ENCODE results near the gene MTERF4.
"Not testable (repeated sequence)": the region's sequence is repeated elsewhere in the genome, so short reads cannot be mapped to it uniquely, and the experiment has no call there.

MTERF4 gene

DNA sequence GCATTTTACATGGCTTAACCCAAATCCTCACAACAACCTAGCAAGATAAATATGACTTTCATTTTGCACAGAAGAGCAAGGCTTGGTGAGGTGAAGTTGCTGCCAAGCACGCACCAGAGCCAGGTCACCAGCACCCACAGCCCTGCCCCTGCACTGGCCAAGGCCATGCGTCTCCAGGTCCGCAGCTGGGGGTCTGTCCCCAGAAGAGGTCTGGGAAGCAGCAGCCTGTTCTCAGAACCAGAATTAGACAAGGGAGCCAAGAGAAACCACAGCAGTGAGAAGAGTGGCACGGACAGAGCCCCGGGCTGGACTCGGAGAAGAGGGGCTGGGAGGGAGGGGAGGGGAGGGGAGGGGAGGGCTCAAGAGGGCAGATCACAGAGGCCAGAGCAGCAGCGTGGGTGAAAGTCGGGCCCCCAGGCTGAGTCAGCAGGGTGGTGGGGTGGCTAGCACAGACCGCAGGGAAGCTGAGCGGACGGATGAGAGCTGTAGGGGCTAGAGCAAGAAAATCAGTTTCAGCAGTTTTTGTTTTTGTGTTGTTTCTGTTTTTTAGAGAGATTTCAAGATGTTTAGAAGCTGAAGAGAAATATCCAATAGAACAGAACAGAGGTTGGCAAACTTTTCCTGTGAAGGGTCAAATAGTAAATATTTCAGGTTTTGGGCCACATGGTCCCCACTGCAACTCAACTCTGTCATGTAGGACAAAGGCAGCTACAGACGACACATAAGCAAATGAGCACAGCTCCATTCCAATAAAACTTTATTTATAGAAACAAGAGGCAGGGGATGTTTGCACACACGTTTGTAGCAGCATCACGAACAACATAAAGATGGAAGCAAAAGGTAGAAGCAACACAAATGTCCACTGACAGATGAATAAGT is 7.4 kb upstream of the MTERF4 start:
- no peaks in the 10 kb centered on the region for H3K4me1 ChIP-seq (ENCODE audit: control insufficient read depth, low read depth, low read length)
- H3K36me3 ChIP-seq (ENCODE audit: control insufficient read depth, low read depth, low read length) = peaks cover 13% of the 10 kb centered on the region
- no peak overlapping the region for H3K27ac ChIP-seq (ENCODE audit: low read length)
- H3K4me3 ChIP-seq (ENCODE audit: low read length) = no peak overlapping the region
- no peak overlapping the region for H3K9ac ChIP-seq (ENCODE audit: low read length)
- H3K9me3 ChIP-seq (ENCODE audit: control insufficient read depth, low read depth, low read length) = no peaks in the 10 kb centered on the region
- no peaks in the 10 kb centered on the region for H3K27me3 ChIP-seq (ENCODE audit: control insufficient read depth, insufficient read depth, low read length)

DNA sequence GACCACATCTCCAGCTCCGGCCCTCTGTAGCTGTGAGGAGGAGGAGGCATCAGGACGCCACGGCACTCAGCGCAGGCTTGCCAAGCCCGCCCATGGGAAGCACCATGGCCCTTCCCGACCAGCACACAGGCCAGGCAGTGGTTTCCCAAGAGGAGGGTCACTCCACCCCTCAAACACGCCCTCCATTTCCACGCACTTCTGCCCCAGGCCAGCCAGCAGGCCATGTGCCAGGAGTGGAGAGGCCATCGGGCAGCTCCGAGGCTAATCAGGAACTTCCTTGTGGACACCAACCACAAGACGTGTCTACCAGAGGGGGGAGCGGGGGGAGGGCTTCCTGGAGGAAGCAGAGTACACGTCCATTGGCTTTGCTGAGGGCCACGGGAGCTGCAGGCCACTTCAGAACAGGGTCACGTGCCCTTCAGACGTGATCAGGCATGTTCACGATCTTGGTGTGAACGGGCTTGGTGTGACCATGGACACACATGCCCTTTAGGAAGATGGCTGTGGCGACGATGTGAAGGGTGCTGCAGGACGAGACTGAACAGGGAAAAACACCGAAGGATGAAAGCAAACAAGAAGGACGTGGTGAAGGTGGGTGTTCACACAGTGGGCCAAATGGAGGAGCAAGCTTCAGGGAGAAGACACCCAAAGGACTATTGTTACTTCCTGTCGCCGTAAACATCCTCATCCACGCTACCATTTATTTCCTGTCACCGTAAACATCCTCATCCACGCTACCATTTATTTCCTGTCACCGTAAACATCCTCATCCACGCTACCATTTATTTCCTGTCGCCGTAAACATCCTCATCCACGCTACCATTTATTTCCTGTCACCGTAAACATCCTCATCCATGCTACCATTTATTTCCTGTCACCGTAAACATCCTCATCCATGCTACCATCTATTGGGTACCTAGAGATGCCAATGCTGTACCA is 6.5 kb upstream of the MTERF4 start:
- Histone ChIP-seq H3K9ac (ENCODE audit: low read length) (no peak overlapping the region), H3K4me1 (ENCODE audit: control insufficient read depth, low read depth, low read length) (peaks cover under 1% of the 10 kb centered on the region), H3K9me3 (ENCODE audit: control insufficient read depth, low read depth, low read length) (no peaks in the 10 kb centered on the region), H3K27me3 (ENCODE audit: control insufficient read depth, insufficient read depth, low read length) (no peaks in the 10 kb centered on the region), H3K36me3 (ENCODE audit: control insufficient read depth, low read depth, low read length) (peaks cover 11% of the 10 kb centered on the region), H3K4me3 (ENCODE audit: low read length) (no peak overlapping the region), H3K27ac (ENCODE audit: low read length) (no peak overlapping the region)

DNA sequence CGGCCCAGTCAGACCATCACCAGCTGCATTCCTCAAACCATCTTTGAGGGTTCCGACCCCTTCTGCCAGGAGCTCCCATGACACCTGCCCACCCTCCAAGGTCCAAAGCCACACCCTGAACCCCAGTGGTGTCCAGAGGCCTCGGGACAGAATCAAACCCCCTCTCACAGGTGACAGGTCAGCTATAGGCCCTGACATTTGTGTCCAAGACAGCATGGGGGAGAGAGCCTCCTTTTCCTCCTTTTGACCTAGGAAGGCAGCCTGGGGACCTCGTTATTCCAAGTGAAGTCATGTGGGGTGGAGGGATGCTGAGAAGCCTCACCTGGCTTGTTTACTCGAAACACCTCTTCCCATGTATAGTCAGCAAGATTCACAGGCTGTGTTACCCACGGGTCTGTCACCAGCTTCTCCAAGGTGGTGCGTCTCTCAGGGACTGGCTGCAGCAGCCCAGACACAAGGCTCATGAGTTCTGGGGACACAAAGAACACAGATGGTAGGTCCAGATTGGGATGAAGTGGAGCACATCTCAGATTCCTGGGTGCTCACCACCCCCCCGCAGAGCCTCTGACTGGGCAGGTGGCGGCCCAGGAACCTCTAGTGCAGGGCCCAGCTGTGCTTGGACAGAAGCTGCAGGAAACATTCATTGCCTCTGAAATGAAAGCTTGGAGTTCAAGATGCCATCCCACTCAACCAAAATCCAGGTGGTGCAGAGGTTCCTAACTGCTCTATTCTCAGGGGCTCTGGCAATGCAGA is 5.1 kb upstream of the MTERF4 start:
- peaks cover 7% of the 10 kb centered on the region for H3K36me3 ChIP-seq (ENCODE audit: control insufficient read depth, low read depth, low read length)
- H3K9ac ChIP-seq (ENCODE audit: low read length) = no peak overlapping the region
- no peaks in the 10 kb centered on the region for H3K9me3 ChIP-seq (ENCODE audit: control insufficient read depth, low read depth, low read length)
- H3K27ac ChIP-seq (ENCODE audit: low read length) = no peak overlapping the region
- H3K4me1 ChIP-seq (ENCODE audit: control insufficient read depth, low read depth, low read length) = peaks cover 7% of the 10 kb centered on the region
- no peak overlapping the region for H3K4me3 ChIP-seq (ENCODE audit: low read length)
- H3K27me3 ChIP-seq (ENCODE audit: control insufficient read depth, insufficient read depth, low read length) = no peaks in the 10 kb centered on the region

GRCh38 chr2:241105641-241106040 is 3.6 kb upstream of the MTERF4 start:
- Histone ChIP-seq H3K9ac (ENCODE audit: low read length) (no peak overlapping the region), H3K9me3 (ENCODE audit: control insufficient read depth, low read depth, low read length) (no peaks in the 10 kb centered on the region), H3K27ac (ENCODE audit: low read length) (no peak overlapping the region), H3K27me3 (ENCODE audit: control insufficient read depth, insufficient read depth, low read length) (no peaks in the 10 kb centered on the region), H3K4me1 (ENCODE audit: control insufficient read depth, low read depth, low read length) (peaks cover 7% of the 10 kb centered on the region), H3K36me3 (ENCODE audit: control insufficient read depth, low read depth, low read length) (peaks cover 5% of the 10 kb centered on the region), H3K4me3 (ENCODE audit: low read length) (no peak overlapping the region)

- H3K4me3 ChIP-seq (ENCODE audit: low read length); H3K36me3 ChIP-seq (ENCODE audit: control insufficient read depth, low read depth, low read length); H3K9me3 ChIP-seq (ENCODE audit: control insufficient read depth, low read depth, low read length); H3K4me1 ChIP-seq (ENCODE audit: control insufficient read depth, low read depth, low read length); H3K27ac ChIP-seq (ENCODE audit: low read length); H3K9ac ChIP-seq (ENCODE audit: low read length); H3K27me3 ChIP-seq (ENCODE audit: control insufficient read depth, insufficient read depth, low read length): not testable (repeated sequence)
Measured at GRCh38 chr2:241104611-241105010, 2.5 kb upstream of the MTERF4 start.

DNA sequence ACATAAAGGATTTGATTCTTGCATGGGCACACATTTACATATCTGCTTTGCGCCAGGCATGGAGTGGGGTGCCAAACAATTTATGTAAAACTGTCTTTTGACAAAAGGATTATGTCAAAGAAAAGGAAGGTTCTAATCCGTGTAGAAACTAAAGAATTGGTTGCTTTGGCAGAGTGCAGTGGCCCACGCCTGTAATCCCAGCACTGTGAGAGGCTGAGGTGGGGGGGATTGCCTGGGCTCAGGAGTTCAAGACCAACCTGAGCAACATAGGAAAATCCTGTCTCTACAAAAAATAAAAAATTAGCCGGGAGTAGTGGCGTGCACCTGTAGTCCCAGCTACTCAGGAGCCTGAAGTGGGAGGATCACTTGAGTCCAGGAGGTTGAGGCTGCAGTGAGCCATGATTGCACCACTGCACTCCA is 1.1 kb upstream of the MTERF4 start:
- Histone ChIP-seq H3K27me3 (ENCODE audit: control insufficient read depth, insufficient read depth, low read length) (no peaks in the 10 kb centered on the region), H3K4me1 (ENCODE audit: control insufficient read depth, low read depth, low read length) (peaks cover 7% of the 10 kb centered on the region), H3K4me3 (ENCODE audit: low read length) (peak overlapping the region; percentile 73), H3K9ac (ENCODE audit: low read length) (peak overlapping the region; percentile 80), H3K9me3 (ENCODE audit: control insufficient read depth, low read depth, low read length) (no peaks in the 10 kb centered on the region), H3K36me3 (ENCODE audit: control insufficient read depth, low read depth, low read length) (peaks cover 14% of the 10 kb centered on the region), H3K27ac (ENCODE audit: low read length) (no peak overlapping the region)

DNA sequence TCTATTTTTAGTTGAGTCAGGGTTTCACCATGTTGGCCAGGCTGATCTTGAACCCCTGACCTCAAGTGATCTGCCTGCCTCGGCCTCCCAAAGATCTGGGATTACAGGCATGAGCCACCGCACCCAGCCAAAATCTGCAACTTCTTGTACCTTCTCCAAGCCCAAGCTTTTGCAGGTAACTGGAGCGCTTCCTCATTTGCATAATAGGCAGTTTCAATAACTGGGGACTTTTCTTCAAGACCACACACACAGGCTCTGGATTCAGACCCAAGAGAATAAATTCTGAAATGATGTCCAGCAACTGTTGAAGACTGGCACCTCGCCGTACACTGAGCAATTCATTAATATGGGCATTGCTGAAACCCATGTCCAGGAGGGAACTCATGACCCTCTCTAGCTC is 2.8 kb downstream of the MTERF4 start:
- H3K9me3 ChIP-seq (ENCODE audit: control insufficient read depth, low read depth, low read length) = no peaks in the 10 kb centered on the region
- no peak overlapping the region for H3K4me3 ChIP-seq (ENCODE audit: low read length)
- H3K27ac ChIP-seq (ENCODE audit: low read length) = no peak overlapping the region
- peaks cover 10% of the 10 kb centered on the region for H3K4me1 ChIP-seq (ENCODE audit: control insufficient read depth, low read depth, low read length)
- peaks cover 39% of the 10 kb centered on the region for H3K36me3 ChIP-seq (ENCODE audit: control insufficient read depth, low read depth, low read length)
- H3K9ac ChIP-seq (ENCODE audit: low read length) = no peak overlapping the region
- no peaks in the 10 kb centered on the region for H3K27me3 ChIP-seq (ENCODE audit: control insufficient read depth, insufficient read depth, low read length)

- Histone ChIP-seq H3K4me1 (ENCODE audit: control insufficient read depth, low read depth, low read length) (peaks cover 6% of the 10 kb centered on the region), H3K27ac (ENCODE audit: low read length) (no peak overlapping the region), H3K27me3 (ENCODE audit: control insufficient read depth, insufficient read depth, low read length) (no peaks in the 10 kb centered on the region), H3K9ac (ENCODE audit: low read length) (no peak overlapping the region), H3K4me3 (ENCODE audit: low read length) (no peak overlapping the region), H3K36me3 (ENCODE audit: control insufficient read depth, low read depth, low read length) (peaks cover 44% of the 10 kb centered on the region), H3K9me3 (ENCODE audit: control insufficient read depth, low read depth, low read length) (no peaks in the 10 kb centered on the region)
Measured at GRCh38 chr2:241096979-241097378, 5.1 kb downstream of the MTERF4 start.

DNA sequence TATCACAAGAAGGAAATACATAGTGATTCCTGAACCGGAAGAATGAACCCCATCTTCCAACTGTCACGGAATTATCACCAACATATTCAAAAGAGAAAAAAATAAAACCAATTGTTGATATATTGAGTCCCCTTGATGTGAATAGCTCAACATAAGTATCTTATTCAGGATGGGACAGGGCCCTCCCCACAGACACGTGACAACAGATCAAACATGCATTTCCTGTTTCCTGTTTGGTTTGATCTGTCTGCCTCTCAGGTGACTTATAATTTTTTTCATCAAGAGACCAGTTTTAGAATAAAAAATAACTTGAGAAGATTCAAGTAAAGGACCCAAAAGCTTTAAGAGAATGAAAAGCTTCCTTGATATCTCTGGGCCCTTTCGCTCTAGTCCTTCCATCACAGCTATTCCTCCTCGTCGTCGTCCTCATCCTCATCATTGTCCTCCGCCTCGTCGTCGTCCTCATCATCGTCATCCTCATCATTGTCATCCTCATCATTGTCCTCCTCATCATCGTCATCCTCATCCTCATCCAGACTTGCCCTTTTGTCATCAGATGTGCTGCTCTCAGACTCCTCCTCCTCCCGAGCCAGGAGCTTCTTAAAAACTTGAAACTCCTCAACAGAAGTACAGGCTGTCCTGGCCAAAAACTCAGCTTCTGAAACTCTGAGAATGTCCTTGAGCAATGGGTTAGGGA is 6.3 kb downstream of the MTERF4 start:
- Histone ChIP-seq H3K4me1 (ENCODE audit: control insufficient read depth, low read depth, low read length) (peaks cover 6% of the 10 kb centered on the region), H3K27ac (ENCODE audit: low read length) (no peak overlapping the region), H3K9me3 (ENCODE audit: control insufficient read depth, low read depth, low read length) (no peaks in the 10 kb centered on the region), H3K27me3 (ENCODE audit: control insufficient read depth, insufficient read depth, low read length) (no peaks in the 10 kb centered on the region), H3K36me3 (ENCODE audit: control insufficient read depth, low read depth, low read length) (peaks cover 51% of the 10 kb centered on the region), H3K4me3 (ENCODE audit: low read length) (no peak overlapping the region), H3K9ac (ENCODE audit: low read length) (no peak overlapping the region)

GRCh38 chr2:241094924-241095420 is 7.1 kb downstream of the MTERF4 start:
- no peak overlapping the region for H3K9ac ChIP-seq (ENCODE audit: low read length)
- no peak overlapping the region for H3K4me3 ChIP-seq (ENCODE audit: low read length)
- no peaks in the 10 kb centered on the region for H3K27me3 ChIP-seq (ENCODE audit: control insufficient read depth, insufficient read depth, low read length)
- H3K9me3 ChIP-seq (ENCODE audit: control insufficient read depth, low read depth, low read length) = no peaks in the 10 kb centered on the region
- no peak overlapping the region for H3K27ac ChIP-seq (ENCODE audit: low read length)
- H3K36me3 ChIP-seq (ENCODE audit: control insufficient read depth, low read depth, low read length) = peaks cover 54% of the 10 kb centered on the region
- peaks cover 6% of the 10 kb centered on the region for H3K4me1 ChIP-seq (ENCODE audit: control insufficient read depth, low read depth, low read length)
